Transverse colon (tissue), 4 donors: ENCODE data around the gene MAGI2. TPM values are rescaled to one million over a fixed set of nuclear protein-coding genes. Genes with fewer than 3 reads are reported as not detected.

Source experiments
- DNase-seq: peaks from one replicate; pipeline ENCODE4 v3.0.0-alpha.2; 2019
- H3K27ac ChIP-seq, 4 donors: fragments of 200-600 bp; sonication (generic); 2 replicates each; pipeline ENCODE4 v1.5.1; 2016 to 2018; ENCODE audit warnings: inconsistent platforms in 4 of 4
- H3K27me3 ChIP-seq: fragments of 200-600 bp; sonication (generic); 2 replicates; pipeline ENCODE4 v1.5.1; 2017; ENCODE audit warnings: inconsistent platforms
- H3K36me3 ChIP-seq, 4 donors: fragments of 200-600 bp; sonication (generic); 2 replicates each; pipeline ENCODE4 v1.5.1; 2017 to 2019; ENCODE audit warnings: inconsistent platforms in 4 of 4
- H3K4me1 ChIP-seq, 4 donors: fragments of 200-600 bp; sonication (generic); 2 replicates each; pipeline ENCODE4 v1.5.1; 2017 to 2020; ENCODE audit warnings: inconsistent platforms in 4 of 4
- H3K4me3 ChIP-seq, 4 donors: fragments of 200-600 bp; sonication (generic); 1 replicate in 1 of 4; 2 replicates in 3 of 4; pipeline versions ENCODE4 v1.5.1 to v1.6.1; 2017 to 2019; ENCODE audit warnings: inconsistent platforms in 4 of 4
- H3K9me3 ChIP-seq, 2 donors: fragments of 200-600 bp; sonication (generic); 2 replicates each; pipeline ENCODE4 v1.5.1; 2017 to 2019; ENCODE audit warnings: inconsistent platforms in 2 of 2
- CTCF ChIP-seq, 5 experiments: fragments of 200-600 bp in 3 of 5; fragments of 450-650 bp in 2 of 5; sonication (generic) in 3 of 5; IDR thresholded peaks; 1 replicate in 2 of 5; 2 replicates in 3 of 5; pipeline ENCODE4 v1.5.1; 2016 to 2017; ENCODE audit warnings: antibody characterized with exemption in 5 of 5, inconsistent platforms in 3 of 5, mild to moderate bottlenecking in 2 of 5, moderate library complexity in 1 of 5
- EP300 ChIP-seq: sonication (generic); formaldehyde crosslinking; IDR thresholded peaks from one replicate; pipeline ENCODE4 v1.6.1; 2017; ENCODE audit warnings: antibody characterized with exemption, low read depth
- POLR2A ChIP-seq: fragments of 450-650 bp; IDR thresholded peaks from one replicate; pipeline ENCODE4 v1.6.1; 2016; ENCODE audit warnings: antibody characterized with exemption, mild to moderate bottlenecking, moderate library complexity
- POLR2AphosphoS5 ChIP-seq, 3 donors: sonication (generic); formaldehyde crosslinking; IDR thresholded peaks; one replicate each; pipeline ENCODE4 v1.6.1; 2016; ENCODE audit warnings: antibody characterized with exemption in 3 of 3
- WGBS, 2 donors: methylation state at CpG; one replicate each; pipeline ENCODE4 v1.1.5; 2018; ENCODE audit warnings: low coverage in 1 of 2; 5-methylcytosine and 5-hydroxymethylcytosine counted together
- in situ Hi-C, 4 donors: fragments of 200-750 bp; cut with MboI; loops; one replicate each; pipeline versions ENCODE4 v1.15.0 to v1.15.1; 2017; ENCODE audit warnings: low sequenced_read_pairs in 3 of 4, low pct_ligation_motif_present in 1 of 4, low pct_unique_long_range_greater_than_20kb in 1 of 4
- intact Hi-C: fragments of 100-400 bp; cut with DNase I; formaldehyde crosslinking; loops from one replicate; pipeline ENCODE4 v1.15.1; 2023; ENCODE audit warnings: low total_unique reads
- total RNA-seq, 4 donors: library from RNA; depleted of rRNA; stranded (reverse); fragments of >200 nt; gene quantifications; one replicate each; pipeline ENCODE4 v1.1.0, GENCODE V29; 2016

The MAGI2 gene
- total RNA-seq, 4 donors from 2014 or later, result 1.6 to 9.7 (median 4.1) TPM

- Histone ChIP-seq H3K4me3 (no peak overlapping the region), H3K27ac (no peak overlapping the region), H3K4me1 (peaks cover 0 to 8% (median 0%) of the 10 kb centered on the region in 4 donors), H3K27me3 (no peaks in the 10 kb centered on the region), H3K36me3 (no peaks in the 10 kb centered on the region), H3K9me3 (no peaks in the 10 kb centered on the region)
- intact Hi-C loops, result no loop called here
- TF ChIP-seq POLR2AphosphoS5 (IDR thresholded peaks at IDR 0.05), result no peak
- TF ChIP-seq POLR2A, result no peak
- no peak for TF ChIP-seq CTCF (IDR thresholded peaks at IDR 0.05)
- WGBS, 2 donors, result 66 to 76% methylated on average over 2 of the region's 2 CpGs
- in situ Hi-C loops, result no loop called here
- DNase-seq, result no peak
These were observed 1275.1 kb downstream of the MAGI2 start for GRCh38 chr7:78178319-78178718.

DNA sequence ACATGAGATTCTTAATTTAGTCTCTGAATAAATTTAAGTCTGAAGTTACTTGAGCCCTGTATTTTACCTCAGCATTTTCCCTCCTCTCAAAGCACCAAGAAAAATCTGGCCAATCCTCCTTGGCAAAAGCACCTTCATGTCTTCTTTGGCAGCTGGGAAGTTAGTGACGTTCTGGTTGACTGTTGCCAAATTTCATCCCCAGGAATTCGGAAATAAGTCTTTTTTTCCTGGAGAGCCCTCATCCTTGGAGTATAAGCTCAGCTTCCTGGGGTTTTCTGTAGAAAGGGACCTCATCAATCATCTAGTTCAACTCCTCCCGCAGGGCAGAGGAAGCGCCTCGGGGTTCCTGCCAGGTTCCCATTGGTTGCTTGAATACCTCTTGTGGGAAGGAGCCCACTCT lies 1277.3 kb downstream of the MAGI2 start:
- no peaks in the 10 kb centered on the region for H3K9me3 ChIP-seq
- H3K27me3 ChIP-seq, result no peaks in the 10 kb centered on the region
- intact Hi-C loops, result no loop called here
- 27 to 55% methylated on average over 2 to 5 of the region's 5 CpGs for WGBS, 2 donors
- in situ Hi-C loops, result no loop called here
- H3K27ac ChIP-seq, result peak overlapping the region in 1 of 4 donors; percentile 5
- TF ChIP-seq EP300 (no peak), CTCF (IDR thresholded peaks at IDR 0.05) (no peak), POLR2A (no peak), POLR2AphosphoS5 (IDR thresholded peaks at IDR 0.05) (no peak)
- peaks cover 0 to 8% (median 0%) of the 10 kb centered on the region in 4 donors for H3K4me1 ChIP-seq
- DNase-seq, result no peak
- no peak overlapping the region for H3K4me3 ChIP-seq
- no peaks in the 10 kb centered on the region for H3K36me3 ChIP-seq

- H3K4me1 ChIP-seq, result peaks cover 0 to 8% (median 0%) of the 10 kb centered on the region in 4 donors
- intact Hi-C loops, result no loop called here
- H3K27ac ChIP-seq, result peak overlapping the region in 1 of 4 donors; percentile 5
- TF ChIP-seq CTCF (IDR thresholded peaks at IDR 0.05) (no peak), EP300 (no peak), POLR2A (no peak), POLR2AphosphoS5 (IDR thresholded peaks at IDR 0.05) (no peak)
- H3K36me3 ChIP-seq, result no peaks in the 10 kb centered on the region
- WGBS, 2 donors, result 43 to 60% methylated on average over 6 to 10 of the region's 10 CpGs
- H3K9me3 ChIP-seq, result no peaks in the 10 kb centered on the region
- no peak overlapping the region for H3K4me3 ChIP-seq
- no peak for DNase-seq
- no peaks in the 10 kb centered on the region for H3K27me3 ChIP-seq
- in situ Hi-C loops, result no loop called here
These were observed 1278.0 kb downstream of the MAGI2 start for GRCh38 chr7:78175330-78176100.

DNA sequence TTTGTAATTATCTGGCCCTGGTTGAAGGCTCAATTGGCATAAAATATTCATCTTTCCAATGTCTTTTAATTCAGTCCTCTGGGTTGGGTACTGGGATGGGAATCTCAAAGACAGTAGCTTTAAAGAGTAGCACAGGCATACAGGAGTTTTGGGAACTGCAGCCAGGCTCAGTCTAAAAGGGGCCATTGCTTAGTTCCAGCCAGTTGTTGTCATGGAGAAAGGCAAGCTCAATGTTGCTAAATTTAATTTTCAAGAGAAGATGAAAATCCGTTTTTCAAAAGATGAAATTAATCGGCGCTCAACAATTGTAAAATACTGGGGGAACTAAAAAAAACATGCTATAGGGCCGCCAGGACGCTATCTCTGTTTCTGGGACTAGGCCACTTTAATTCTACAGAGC lies 1279.8 kb downstream of the MAGI2 start:
- Histone ChIP-seq H3K4me3 (no peak overlapping the region), H3K4me1 (peaks cover 0 to 8% (median 0%) of the 10 kb centered on the region in 4 donors), H3K27ac (no peak overlapping the region), H3K9me3 (no peaks in the 10 kb centered on the region), H3K27me3 (no peaks in the 10 kb centered on the region), H3K36me3 (no peaks in the 10 kb centered on the region)
- no peak for DNase-seq
- 52 to 60% methylated on average over 5 of the region's 5 CpGs for WGBS, 2 donors
- no peak for TF ChIP-seq POLR2A
- TF ChIP-seq CTCF (IDR thresholded peaks at IDR 0.05), result no peak
- TF ChIP-seq POLR2AphosphoS5 (IDR thresholded peaks at IDR 0.05), result no peak
- no peak for TF ChIP-seq EP300
- intact Hi-C loops, result no loop called here
- in situ Hi-C loops, result no loop called here
